Endothelial cell of umbilical vein (primary cell): ENCODE data around the gene ME3. TPM values are rescaled to one million over a fixed set of nuclear protein-coding genes. Genes with fewer than 3 reads are reported as not detected.

ENCODE experiments used
- BruUV-seq: library from RNA; stranded (reverse); fragments of 400-500 nt; replicated peaks from 2 replicates; lab custom pipeline; 2021; lab: Mats Ljungman, UMichigan
- CTCF ChIA-PET: fragments of 300-600, 350-600 bp; sonication (Branson Sonifier 250); formaldehyde crosslinking; loops from one replicate; lab custom pipeline; 2021; ENCODE audit warnings: antibody characterized with exemption, inconsistent platforms; lab: Charles Lee
- POLR2A ChIA-PET: fragments of 300-600, 350-600 bp; sonication (Branson Sonifier 250); formaldehyde crosslinking; loops from one replicate; lab custom pipeline; 2021; ENCODE audit warnings: antibody characterized with exemption, inconsistent platforms; lab: Charles Lee
- DNase-seq: peaks from one replicate; pipeline ENCODE4 v3.0.0-alpha.2; 2011; ENCODE audit warnings: low read depth, low spot score
- FAIRE-seq: peaks from 2 replicates; lab custom pipeline; 2011; peaks lifted over from hg19 to GRCh38; lab: Jason Lieb, UNC
- H2AFZ ChIP-seq: 2 replicates; pipeline ENCODE4 v1.6.0; 2012; ENCODE audit warnings: low read depth, low read length, control low read depth, inconsistent platforms
- H3K27ac ChIP-seq: 2 replicates; pipeline ENCODE4 v1.5.1; 2011; ENCODE audit warnings: low read depth, mild to moderate bottlenecking, control low read depth, low read length, moderate library complexity; ENCODE audit not compliant: insufficient read depth
- H3K27me3 ChIP-seq, 2 experiments: 2 replicates each; pipeline versions ENCODE4 v1.6.0 to v1.6.1; 2011; ENCODE audit warnings: low read length in 2 of 2, mixed read lengths in 1 of 2; ENCODE audit not compliant: control insufficient read depth in 2 of 2, insufficient read depth in 2 of 2
- H3K36me3 ChIP-seq, 2 experiments: 2 replicates in 1 of 2; 3 replicates in 1 of 2; pipeline ENCODE4 v1.5.1; 2011; ENCODE audit warnings: low read length in 2 of 2, mild to moderate bottlenecking in 1 of 2, moderate library complexity in 1 of 2; ENCODE audit not compliant: control insufficient read depth in 2 of 2, insufficient read depth in 2 of 2; ENCODE audit errors: extremely low read depth in 1 of 2
- H3K4me1 ChIP-seq: 3 replicates; pipeline ENCODE4 v1.5.1; 2011; ENCODE audit warnings: mild to moderate bottlenecking, low read length; ENCODE audit not compliant: control insufficient read depth, insufficient read depth; ENCODE audit errors: extremely low read depth
- H3K4me2 ChIP-seq: 2 replicates; pipeline ENCODE4 v1.6.1; 2011; ENCODE audit warnings: low read length, control low read depth, mixed read lengths; ENCODE audit not compliant: insufficient read depth
- H3K4me3 ChIP-seq, 3 experiments: fragments of 200-600 bp in 1 of 3; sonication (generic), shearing (Covaris generic) in 1 of 3; replicated peaks in 1 of 3; 2 replicates each; pipeline ENCODE4 v1.5.1; 2011 to 2016; ENCODE audit warnings: control low read depth in 3 of 3, low read length in 3 of 3, mild to moderate bottlenecking in 2 of 3, inconsistent platforms in 1 of 3, low read depth in 1 of 3, moderate library complexity in 1 of 3; ENCODE audit not compliant: insufficient read depth in 1 of 3
- H3K79me2 ChIP-seq: 2 replicates; pipeline ENCODE4 v1.6.0; 2012; ENCODE audit warnings: low read length, inconsistent platforms; ENCODE audit not compliant: control insufficient read depth, insufficient read depth
- H3K9ac ChIP-seq: replicated peaks from 2 replicates; pipeline ENCODE3; 2011; ENCODE audit warnings: low read length, control low read depth; ENCODE audit not compliant: insufficient read depth; ENCODE audit errors: extremely low read depth
- H3K9me1 ChIP-seq: replicated peaks from 3 replicates; pipeline ENCODE4 v1.6.0; 2011; ENCODE audit warnings: mild to moderate bottlenecking, low read length; ENCODE audit not compliant: control insufficient read depth, insufficient read depth; ENCODE audit errors: extremely low read depth
- H3K9me3 ChIP-seq: replicated peaks from 2 replicates; pipeline ENCODE4 v1.5.1; 2012; ENCODE audit warnings: low read length, inconsistent platforms; ENCODE audit not compliant: control insufficient read depth, insufficient read depth
- H4K20me1 ChIP-seq: replicated peaks from 2 replicates; pipeline ENCODE3; 2011; ENCODE audit warnings: mild to moderate bottlenecking, low read length; ENCODE audit not compliant: control insufficient read depth, insufficient read depth; ENCODE audit errors: extremely low read depth
- CTCF ChIP-seq, 2 donors: IDR thresholded peaks; 1 replicate in 1 of 2; 2 replicates in 1 of 2; pipeline ENCODE4 v1.5.1; 2011; ENCODE audit warnings: low read length in 2 of 2, mild to moderate bottlenecking in 2 of 2, moderate library complexity in 2 of 2, control low read depth in 1 of 2, inconsistent platforms in 1 of 2, low read depth in 1 of 2; ENCODE audit not compliant: insufficient read depth in 1 of 2; ENCODE audit errors: extremely low read depth in 1 of 2
- EZH2 ChIP-seq: IDR thresholded peaks from 2 replicates; pipeline ENCODE4 v1.6.1; 2012; ENCODE audit warnings: borderline replicate concordance, low read depth, mild to moderate bottlenecking, moderate library complexity, low read length, inconsistent platforms; ENCODE audit not compliant: severe bottlenecking
- FOS ChIP-seq: IDR thresholded peaks from 2 replicates; pipeline ENCODE4 v1.6.1; 2011; ENCODE audit warnings: mild to moderate bottlenecking, low read length, moderate library complexity, borderline replicate concordance; ENCODE audit not compliant: insufficient read depth
- GATA2 ChIP-seq: IDR thresholded peaks from 2 replicates; pipeline ENCODE4 v1.7.0; 2011; ENCODE audit warnings: low read depth, mild to moderate bottlenecking, moderate library complexity, mixed read lengths, low read length; ENCODE audit not compliant: insufficient read length, insufficient read depth
- JUN ChIP-seq: IDR thresholded peaks from 2 replicates; pipeline ENCODE4 v1.6.1; 2011; ENCODE audit warnings: borderline replicate concordance, low read depth; ENCODE audit not compliant: insufficient read length, insufficient read depth
- MAX ChIP-seq: IDR thresholded peaks from 2 replicates; pipeline ENCODE4 v1.6.1; 2011; ENCODE audit not compliant: insufficient read depth, insufficient read length
- MYC ChIP-seq: IDR thresholded peaks from one replicate; pipeline ENCODE4 v1.6.1; 2011; ENCODE audit warnings: mild to moderate bottlenecking, low read depth, low read length
- POLR2A ChIP-seq: IDR thresholded peaks from 2 replicates; pipeline ENCODE4 v1.6.1; 2012; ENCODE audit warnings: low read depth, mild to moderate bottlenecking, control low read depth, low read length
- POLR2AphosphoS5 ChIP-seq: IDR thresholded peaks from 2 replicates; pipeline ENCODE4 v1.6.1; 2012; ENCODE audit warnings: low read depth, mild to moderate bottlenecking, control low read depth, low read length, moderate library complexity; ENCODE audit not compliant: insufficient read depth
- dilution Hi-C: fragments of 300-500 bp; cut with MboI; formaldehyde crosslinking; loops from one replicate; pipeline ENCODE4 v1.15.0; 2019; ENCODE audit warnings: low sequenced_read_pairs; ENCODE audit not compliant: extremely low pct_ligation_motif_present
- intact Hi-C: fragments of 100-400 bp; cut with micrococcal nuclease; formaldehyde crosslinking; loops from one replicate; pipeline ENCODE4 v1.10.0; 2022
- polyA plus RNA-seq, 4 experiments: library from polyadenylated mRNA; depleted of rRNA in 3 of 4; stranded (reverse) in 3 of 4; unstranded in 1 of 4; fragments of >200 nt; gene quantifications; 2 replicates each; pipeline versions ENCODE4 v1.2.1 to v1.2.3, GENCODE V29; 2011 to 2012; ENCODE audit warnings: missing spikeins in 1 of 4
- total RNA-seq: library from RNA; stranded (reverse); gene quantifications from 2 replicates; pipeline ENCODE4 v1.2.3, GENCODE V29; 2021

Gene ME3
- total and polyA plus RNA-seq, 2 donors (not counting 3 experiments of a cell fraction or from before 2014, with no cell fraction given): 26.9 to 30.4 TPM

GRCh38 chr11:86624366-86624765, 48.0 kb downstream of the ME3 start:
- dilution Hi-C loops: no loop called here
- no peak for DNase-seq
- no peak overlapping the region for H3K9ac ChIP-seq
- peaks cover 9% of the 10 kb centered on the region for H3K4me1 ChIP-seq
- H3K27ac ChIP-seq: no peak overlapping the region
- no peaks in the 10 kb centered on the region for H3K27me3 ChIP-seq
- ChIA-PET CTCF (interaction anchor here (1.2 kb wide), 1 partner anchor 16 kb away, joined by 6 read pairs; no protein-coding TSS in a partner anchor), POLR2A (no interaction called here)
- no peak overlapping the region for H3K4me3 ChIP-seq
- no peaks in the 10 kb centered on the region for H4K20me1 ChIP-seq
- no peaks in the 10 kb centered on the region for H3K9me1 ChIP-seq
- intact Hi-C loops: no loop called here
- no peak for FAIRE-seq
- no peak for TF ChIP-seq GATA2
- no peak for TF ChIP-seq JUN
- TF ChIP-seq POLR2A: no peak
- no peak for TF ChIP-seq FOS
- TF ChIP-seq POLR2AphosphoS5: no peak
- no peak for TF ChIP-seq MYC
- TF ChIP-seq CTCF (IDR thresholded peaks at IDR 0.05; ENCODE audit: extremely low read depth in 1 of 2, insufficient read depth in 1 of 2, low read depth in 1 of 2, low read length in 2 of 2): no peak
- no peak for TF ChIP-seq EZH2
- TF ChIP-seq MAX: no peak
- no peak overlapping the region for H3K4me2 ChIP-seq
- no peaks in the 10 kb centered on the region for H3K79me2 ChIP-seq
- no peak overlapping the region for H2AFZ ChIP-seq
- H3K9me3 ChIP-seq: no peaks in the 10 kb centered on the region
- BruUV-seq: no TSS peak
- H3K36me3 ChIP-seq: no peaks in the 10 kb centered on the region
